ENCODE measurements around the gene NEURL3.
"Not testable (repeated sequence)": the region's sequence is repeated elsewhere in the genome, so short reads cannot be mapped to it uniquely, and the experiment has no call there.

The NEURL3 gene

DNA sequence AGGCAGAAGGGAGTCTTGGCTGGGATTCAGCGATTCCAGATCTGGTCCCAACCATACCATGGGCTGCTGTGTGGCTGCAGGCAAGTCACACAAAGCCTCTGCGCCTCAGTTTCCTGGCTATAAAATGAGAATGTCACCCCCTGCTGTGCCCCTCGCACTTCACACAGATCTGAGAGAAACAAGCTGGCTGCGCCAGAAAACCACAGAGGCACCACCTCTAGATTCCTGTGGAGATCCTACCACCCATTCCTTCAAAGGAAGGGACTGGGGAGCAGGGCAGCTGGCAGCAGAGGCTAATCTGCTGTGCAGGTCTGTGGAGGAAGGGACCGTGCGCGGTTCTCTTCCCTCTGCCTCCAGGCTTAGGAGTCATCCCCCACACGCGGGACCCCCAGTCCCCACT is 19.8 kb downstream of the NEURL3 start:
- no peak for DNase-seq (ENCODE audit: low read depth)

DNA sequence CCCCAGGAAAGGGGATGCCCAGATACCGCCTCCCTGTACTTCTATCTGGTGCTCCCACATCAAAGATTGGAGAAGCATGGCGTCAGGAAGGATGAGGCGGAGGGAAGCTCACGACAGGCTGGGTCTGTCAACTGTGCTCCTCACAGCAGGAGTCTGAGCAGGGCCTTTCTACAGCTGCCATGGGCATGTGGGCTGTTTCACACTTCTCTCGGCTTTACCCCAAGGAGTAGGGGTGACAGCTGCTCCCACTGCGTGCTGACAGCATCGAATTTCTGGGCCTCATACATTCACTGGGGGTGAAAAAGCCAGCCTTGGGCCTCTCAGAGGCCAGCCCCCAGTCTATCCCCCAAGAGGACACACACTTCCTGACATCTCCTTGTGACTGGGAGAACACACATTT is 21.1 kb downstream of the NEURL3 start:
- DNase-seq (ENCODE audit: low read depth), result no peak

DNA sequence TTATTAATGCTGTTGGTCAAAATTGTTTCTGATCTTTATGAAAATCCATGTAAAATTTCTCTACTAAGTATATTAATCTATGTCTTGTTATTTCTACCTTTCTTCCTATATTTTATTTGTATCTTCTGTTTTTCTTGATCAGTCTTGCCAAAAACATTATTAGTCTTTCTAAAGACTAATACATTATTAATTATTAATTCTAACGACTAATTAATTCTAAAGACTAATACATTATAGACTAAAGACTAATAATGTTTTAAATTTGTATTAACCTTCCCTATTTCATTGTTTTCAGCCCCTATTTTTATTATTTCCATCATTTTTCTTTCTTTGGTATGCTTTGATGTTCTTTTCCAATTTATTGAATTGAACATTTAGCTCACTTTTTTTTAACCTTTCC is 27.7 kb downstream of the NEURL3 start:
- DNase-seq (ENCODE audit: low read depth), result no peak

DNA sequence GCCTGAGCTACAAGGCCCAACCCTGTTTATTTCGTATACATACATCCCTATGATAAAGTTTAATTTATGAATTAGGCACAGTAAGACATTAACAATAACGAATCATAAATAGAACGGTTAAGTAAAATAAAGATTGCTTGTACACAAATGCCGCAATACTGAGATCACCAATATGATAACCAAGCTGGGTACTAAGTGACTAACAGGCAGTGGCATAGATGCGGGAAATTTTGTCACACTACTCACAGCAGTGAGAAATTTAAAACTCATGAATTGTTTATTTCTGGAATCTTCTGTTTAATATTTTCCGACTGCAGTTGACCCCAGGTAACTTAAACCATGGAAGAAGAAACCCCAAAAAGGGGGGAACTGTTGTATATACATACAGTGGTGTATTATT is 33.4 kb downstream of the NEURL3 start:
- DNase-seq (ENCODE audit: low read depth), result no peak

DNA sequence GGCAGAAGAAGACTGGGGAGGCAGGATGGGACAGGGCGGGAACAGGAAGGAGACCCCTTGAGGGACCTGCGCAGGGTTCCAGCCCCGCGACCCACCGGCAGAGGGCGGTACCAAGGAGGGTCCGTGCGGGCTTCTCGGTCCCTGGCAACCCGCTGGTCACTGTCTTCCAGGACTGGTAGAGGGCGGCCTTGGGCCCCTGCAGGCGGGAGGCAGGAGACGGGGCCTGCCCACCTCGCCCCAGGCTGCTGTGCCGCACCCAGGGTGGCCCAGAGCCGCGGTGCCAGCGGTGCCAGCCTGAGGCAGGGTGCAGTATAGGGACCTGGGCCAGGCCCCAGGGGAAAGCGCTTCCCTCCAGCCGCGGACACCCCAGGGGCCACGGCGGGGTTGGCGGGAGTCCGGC is 34.5 kb downstream of the NEURL3 start:
- no peak for DNase-seq (ENCODE audit: low read depth)

DNA sequence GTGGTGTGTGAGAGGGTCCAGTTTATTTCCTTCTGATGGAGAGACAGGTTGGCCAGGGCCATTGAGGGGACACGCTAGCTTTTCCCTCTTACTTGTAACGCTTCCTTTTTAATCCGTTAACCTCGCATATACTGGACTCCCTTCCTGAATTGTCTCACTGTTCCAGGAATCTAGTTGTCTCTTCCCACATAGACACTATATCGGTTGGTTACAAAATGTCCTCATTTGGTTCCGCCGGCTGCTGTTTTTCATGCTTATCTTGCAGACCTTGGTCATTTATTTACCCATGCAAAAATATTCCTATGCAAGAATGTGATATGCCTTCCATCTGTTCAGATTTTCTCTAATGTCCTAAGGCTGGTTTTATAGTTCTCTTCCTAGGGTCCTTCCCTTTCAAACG is 35.0 kb downstream of the NEURL3 start:
- no peak for DNase-seq (ENCODE audit: low read depth)

DNA sequence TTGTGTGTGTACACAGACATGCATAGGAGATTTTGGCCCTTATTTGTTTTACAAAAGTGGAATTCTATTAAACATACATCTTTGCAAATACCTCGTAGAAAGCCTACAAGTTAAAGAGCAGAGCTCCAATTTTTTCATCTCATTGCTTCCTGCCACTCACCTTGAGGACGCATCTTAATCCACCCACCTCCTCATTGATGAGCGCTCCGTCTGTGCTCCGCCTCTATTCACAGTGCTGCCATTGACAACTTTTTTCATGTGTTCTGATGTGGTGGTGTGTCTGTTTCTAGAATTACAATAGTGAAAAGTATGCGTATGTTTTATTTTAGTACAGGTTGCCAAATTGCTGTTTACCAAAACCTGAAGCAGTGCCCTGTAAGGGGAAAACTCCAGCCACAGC is 36.3 kb downstream of the NEURL3 start:
- no peak for DNase-seq (ENCODE audit: low read depth)

DNA sequence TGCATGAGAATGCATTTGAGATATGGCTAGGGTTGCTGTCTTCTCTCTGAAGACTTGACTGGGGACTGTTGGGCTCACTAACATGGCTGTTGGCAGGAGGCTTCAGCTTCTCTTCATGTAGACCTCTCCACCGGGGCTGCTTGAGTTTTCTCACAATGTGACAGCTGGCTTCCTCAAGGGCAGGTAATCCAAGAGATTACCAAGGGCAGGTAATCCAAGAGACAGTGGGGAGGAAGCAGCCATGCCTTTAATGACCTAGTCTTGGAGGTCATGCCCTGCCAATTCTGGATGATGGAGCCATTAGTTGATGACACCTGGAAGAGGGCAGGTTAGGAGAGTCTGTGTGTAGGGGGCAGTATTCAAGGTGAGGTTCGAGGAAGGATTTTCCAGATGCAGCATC is 40.5 kb downstream of the NEURL3 start:
- DNase-seq (ENCODE audit: low read depth), result no peak

DNA sequence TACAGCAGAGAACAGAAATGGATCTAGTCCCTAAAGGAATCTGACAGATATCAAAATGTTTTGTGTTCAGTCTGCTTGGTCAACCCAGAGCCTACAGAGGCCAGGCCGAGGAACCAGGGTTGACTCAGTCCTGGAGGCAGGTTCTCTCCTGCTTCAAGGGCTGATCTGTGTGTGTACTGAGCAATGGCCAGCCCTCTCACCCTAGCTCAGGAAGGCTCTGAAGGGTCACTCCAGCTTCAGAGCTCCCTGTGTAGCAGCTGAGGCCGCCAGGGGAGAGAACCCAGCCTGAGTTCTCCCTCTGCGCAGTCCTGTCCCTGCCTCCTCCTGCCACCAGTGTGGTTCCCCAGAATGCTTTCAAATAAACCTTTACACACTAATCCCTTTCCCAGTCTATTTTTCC is 41.1 kb downstream of the NEURL3 start:
- DNase-seq (ENCODE audit: low read depth), result no peak

DNA sequence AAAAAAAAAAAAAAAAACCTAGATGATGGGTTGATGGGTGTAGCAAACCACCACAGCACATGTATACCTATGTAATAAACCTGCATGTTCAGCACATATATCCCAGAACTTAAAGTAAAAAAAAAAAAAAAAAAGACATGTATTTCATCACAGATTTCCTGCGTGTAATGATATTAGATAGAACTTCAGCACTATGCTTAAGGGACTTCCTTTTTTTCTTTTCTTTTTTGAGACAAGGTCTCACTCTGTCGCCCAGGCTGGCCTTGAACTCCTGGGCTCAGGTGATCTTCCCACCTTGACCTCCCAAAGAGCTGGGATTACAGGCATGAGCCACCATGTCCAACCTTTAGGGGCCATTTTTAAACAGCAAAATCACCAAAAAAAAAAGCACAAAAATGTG is 42.0 kb downstream of the NEURL3 start:
- no peak for DNase-seq (ENCODE audit: low read depth)

DNA sequence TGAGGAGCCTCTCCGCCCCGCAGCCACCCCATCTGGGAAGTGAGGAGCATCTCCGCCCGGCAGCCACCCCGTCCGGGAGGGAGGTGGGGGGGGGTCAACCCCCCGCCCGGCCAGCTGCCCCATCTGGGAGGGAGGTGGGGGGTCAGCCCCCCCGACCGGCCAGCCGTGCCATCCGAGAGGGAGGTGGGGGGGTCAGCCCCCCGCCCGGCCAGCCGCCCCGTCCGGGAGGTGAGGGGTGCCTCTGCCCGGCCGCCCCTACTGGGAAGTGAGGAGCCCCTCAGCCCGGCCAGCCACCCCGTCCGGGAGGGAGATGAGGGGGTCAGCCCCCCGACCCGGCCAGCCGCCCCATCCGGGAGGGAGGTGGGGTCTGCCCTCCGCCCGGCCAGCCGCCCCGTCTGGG is 43.5 kb downstream of the NEURL3 start:
- not testable (repeated sequence) for DNase-seq (ENCODE audit: low read depth)

DNA sequence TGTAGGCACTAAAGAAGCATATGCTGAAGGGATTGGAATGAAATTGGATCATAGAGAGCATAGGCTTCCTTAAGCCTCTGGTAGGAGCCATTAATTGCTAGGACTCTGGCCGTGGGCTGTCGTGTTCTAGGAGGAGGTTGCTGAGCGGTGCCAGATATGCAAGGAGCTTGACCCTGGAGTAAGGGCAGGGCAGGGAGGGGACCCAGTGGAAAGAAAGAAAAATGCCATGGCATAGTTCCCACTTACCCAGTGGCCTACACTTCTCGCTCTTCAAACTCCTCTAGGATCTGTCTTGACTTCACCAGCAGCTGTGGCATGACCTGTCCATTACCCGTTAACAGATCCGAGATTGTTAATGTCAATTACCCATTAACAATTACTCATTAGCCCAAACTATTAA is 53.1 kb downstream of the NEURL3 start:
- DNase-seq (ENCODE audit: low read depth), result no peak

DNA sequence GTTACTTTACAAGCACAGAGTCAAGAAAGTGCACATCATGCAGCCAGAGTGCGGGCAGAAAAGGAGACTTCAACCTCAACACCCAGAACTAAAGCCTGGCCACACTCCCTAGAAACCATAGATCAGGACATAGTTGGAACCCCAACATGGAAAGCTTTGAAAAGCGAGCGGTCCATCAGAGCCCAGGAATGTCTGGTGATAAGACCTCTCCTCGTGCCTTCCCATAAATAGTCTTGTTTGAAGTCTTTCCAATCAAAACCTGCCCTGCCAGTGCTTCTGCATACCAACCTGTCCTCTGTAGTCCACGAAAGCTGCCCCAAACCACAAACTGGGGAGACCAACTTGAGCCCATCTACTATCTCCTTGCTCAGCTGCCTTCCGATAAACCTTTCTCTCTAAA is 55.5 kb downstream of the NEURL3 start:
- no peak for DNase-seq (ENCODE audit: low read depth)

DNA sequence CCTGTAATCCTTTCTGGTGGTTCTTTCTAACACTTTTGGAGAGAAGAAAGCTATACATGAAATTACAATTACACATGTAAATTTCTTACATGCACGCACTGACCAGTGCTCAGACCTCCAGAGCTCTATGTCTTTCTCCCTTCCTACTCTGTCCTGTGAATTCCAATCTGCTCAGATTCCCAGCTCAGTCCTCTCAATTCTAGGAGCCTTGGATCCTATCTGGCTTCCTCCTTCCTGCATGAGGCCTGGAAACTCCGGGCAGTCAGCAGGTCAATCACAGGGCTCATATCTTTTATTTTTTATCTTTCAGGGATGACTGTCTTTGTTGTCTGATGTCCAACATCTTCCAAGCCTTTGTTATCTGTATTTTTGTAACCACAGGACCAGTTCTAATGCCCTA is 56.0 kb downstream of the NEURL3 start:
- no peak for DNase-seq (ENCODE audit: low read depth)

DNA sequence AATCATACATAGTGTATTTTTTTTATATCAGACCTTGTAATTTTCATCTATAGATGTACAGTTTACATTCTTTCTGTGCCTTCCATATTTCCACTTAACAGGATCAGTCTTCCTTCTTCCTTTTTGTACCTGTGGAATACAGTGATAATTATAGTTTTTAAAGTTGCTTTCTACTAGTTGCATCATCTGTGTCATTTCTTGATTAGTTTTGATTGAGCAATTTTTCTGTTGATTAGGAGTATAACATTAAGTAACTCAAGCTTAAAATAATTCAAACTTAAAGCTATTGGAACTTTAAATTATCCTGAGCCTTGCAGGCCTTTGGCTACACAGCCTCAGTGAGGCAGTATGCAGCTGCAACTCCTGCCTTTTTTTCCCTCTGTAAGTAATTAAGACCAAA is 57.4 kb downstream of the NEURL3 start:
- DNase-seq (ENCODE audit: low read depth), result no peak

Measured in T-helper 22 cell (primary cell).